Activated CD8-positive, alpha-beta T cell treated with anti-CD3 and anti-CD28 coated beads for 36 hours (primary cell): ENCODE data around the gene ATP6V0A4. TPM values are rescaled to one million over a fixed set of nuclear protein-coding genes. Genes with fewer than 3 reads are reported as not detected.

Source experiments
- ATAC-seq: fragments of 200-7000 bp; cut with Tn5 transposase; one replicate; pipeline ENCODE4 v1.10.0; 2021; ENCODE audit warnings: mild to moderate bottlenecking, moderate library complexity
- CTCF ChIA-PET: fragments of 350-600 bp; sonication (Branson Sonifier 250); formaldehyde crosslinking; loops from one replicate; lab custom pipeline; 2021; ENCODE audit warnings: antibody characterized with exemption; lab: Charles Lee
- POLR2A ChIA-PET: fragments of 350-600 bp; sonication (Branson Sonifier 250); formaldehyde crosslinking; loops from one replicate; lab custom pipeline; 2021; ENCODE audit warnings: antibody characterized with exemption; lab: Charles Lee
- DNase-seq: peaks from one replicate; pipeline ENCODE4 v3.0.0-alpha.2; 2020
- H3K27ac Mint-ChIP-seq: one replicate; pipeline ENCODE4 v1.8.0; 2021; ENCODE audit warnings: mild to moderate bottlenecking, mixed read lengths
- H3K27me3 Mint-ChIP-seq: one replicate; pipeline ENCODE4 v1.8.0; 2021; ENCODE audit warnings: mixed read lengths
- H3K36me3 Mint-ChIP-seq: one replicate; pipeline ENCODE4 v1.8.0; 2021; ENCODE audit warnings: low read depth, mixed read lengths
- H3K4me1 Mint-ChIP-seq: one replicate; pipeline ENCODE4 v1.8.0; 2021; ENCODE audit warnings: low read depth, mixed read lengths
- H3K4me3 Mint-ChIP-seq: one replicate; pipeline ENCODE4 v1.8.0; 2021; ENCODE audit warnings: mild to moderate bottlenecking, moderate library complexity, mixed read lengths
- H3K9me3 Mint-ChIP-seq: one replicate; pipeline ENCODE4 v1.8.0; 2021; ENCODE audit warnings: mixed read lengths
- CTCF ChIP-seq: fragments of 200-600 bp; IDR thresholded peaks from one replicate; pipeline ENCODE4 v1.8.0; 2022; ENCODE audit warnings: antibody characterized with exemption, mild to moderate bottlenecking
- intact Hi-C: fragments of 100-400 bp; cut with micrococcal nuclease; formaldehyde crosslinking; loops from one replicate; pipeline ENCODE4 v1.10.0; 2022
- total RNA-seq, 2 experiments: library from RNA; stranded (reverse); gene quantifications; one replicate each; pipeline ENCODE4 v1.2.3, GENCODE V29; 2021

Gene ATP6V0A4
- total RNA-seq, 2 experiments from 2014 or later: not detected

- no peak for TF ChIP-seq CTCF
- POLR2A ChIA-PET: no interaction called here
- Mint-ChIP-seq H3K4me3 (no peak overlapping the region), H3K27me3 (no peaks in the 10 kb centered on the region), H3K4me1 (no peaks in the 10 kb centered on the region), H3K9me3 (peaks cover 1% of the 10 kb centered on the region), H3K27ac (no peak overlapping the region), H3K36me3 (no peaks in the 10 kb centered on the region)
- CTCF ChIA-PET: no interaction called here
- ATAC-seq: no peak
- intact Hi-C loops: no loop called here
- DNase-seq: no peak
These were observed 17.0 kb downstream of the ATP6V0A4 start for GRCh38 chr7:138781004-138781403.

DNA sequence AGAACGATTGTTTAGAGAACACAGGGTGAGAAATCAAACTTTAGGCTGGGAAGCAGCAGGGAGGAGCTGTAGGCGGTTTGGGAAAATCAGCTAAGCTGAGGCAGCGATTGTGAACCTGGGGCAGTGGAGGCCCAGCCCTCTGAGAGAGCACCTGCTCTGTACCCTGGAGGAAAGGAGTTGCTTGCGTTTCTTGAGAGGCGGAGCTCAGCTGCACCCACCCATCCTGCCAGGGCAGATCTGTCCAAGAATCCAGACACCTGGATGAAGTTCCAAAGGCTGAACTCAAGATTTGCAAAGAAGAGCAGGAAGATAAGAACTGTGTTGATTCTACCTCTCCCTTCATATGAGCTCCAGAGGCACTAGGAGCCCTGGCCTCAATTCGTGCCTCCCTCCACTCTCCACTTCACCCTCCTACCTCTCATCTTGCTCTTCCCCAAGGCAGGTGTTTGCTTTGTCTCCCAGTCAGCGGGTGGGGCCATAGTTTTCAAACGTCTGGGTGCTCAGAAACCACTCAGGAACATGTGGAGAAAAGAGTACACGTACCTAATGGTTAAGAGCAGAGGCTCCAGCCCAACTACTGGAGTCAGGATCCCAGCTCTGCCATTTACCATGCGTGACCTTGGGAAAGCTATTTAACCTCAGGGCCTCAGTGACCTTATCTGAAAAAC is 21.7 kb downstream of the ATP6V0A4 start:
- intact Hi-C loops: no loop called here
- Mint-ChIP-seq H3K27ac (no peak overlapping the region), H3K9me3 (peaks cover 1% of the 10 kb centered on the region), H3K4me1 (no peaks in the 10 kb centered on the region), H3K27me3 (no peaks in the 10 kb centered on the region), H3K36me3 (no peaks in the 10 kb centered on the region), H3K4me3 (no peak overlapping the region)
- POLR2A ChIA-PET: interaction anchor here (1.6 kb wide), 1 partner anchor 12 kb away, joined by 4 read pairs; no protein-coding TSS in a partner anchor
- no peak for DNase-seq
- no peak for TF ChIP-seq CTCF
- CTCF ChIA-PET: no interaction called here
- no peak for ATAC-seq

GRCh38 chr7:138773817-138774216 is 24.2 kb downstream of the ATP6V0A4 start:
- no peaks in the 10 kb centered on the region for H3K27me3 Mint-ChIP-seq
- ChIA-PET CTCF (no interaction called here), POLR2A (no interaction called here)
- H3K4me3 Mint-ChIP-seq: no peak overlapping the region
- intact Hi-C loops: no loop called here
- H3K27ac Mint-ChIP-seq: no peak overlapping the region
- no peaks in the 10 kb centered on the region for H3K4me1 Mint-ChIP-seq
- no peaks in the 10 kb centered on the region for H3K36me3 Mint-ChIP-seq
- no peak for ATAC-seq
- TF ChIP-seq CTCF: no peak
- no peaks in the 10 kb centered on the region for H3K9me3 Mint-ChIP-seq
- no peak for DNase-seq

GRCh38 chr7:138773176-138773575 is 24.8 kb downstream of the ATP6V0A4 start:
- H3K27me3 Mint-ChIP-seq: no peaks in the 10 kb centered on the region
- TF ChIP-seq CTCF: no peak
- CTCF ChIA-PET: no interaction called here
- H3K36me3 Mint-ChIP-seq: no peaks in the 10 kb centered on the region
- DNase-seq: no peak
- H3K9me3 Mint-ChIP-seq: no peaks in the 10 kb centered on the region
- no peak for ATAC-seq
- POLR2A ChIA-PET: no interaction called here
- H3K27ac Mint-ChIP-seq: no peak overlapping the region
- H3K4me1 Mint-ChIP-seq: no peaks in the 10 kb centered on the region
- H3K4me3 Mint-ChIP-seq: no peak overlapping the region
- intact Hi-C loops: no loop called here

DNA sequence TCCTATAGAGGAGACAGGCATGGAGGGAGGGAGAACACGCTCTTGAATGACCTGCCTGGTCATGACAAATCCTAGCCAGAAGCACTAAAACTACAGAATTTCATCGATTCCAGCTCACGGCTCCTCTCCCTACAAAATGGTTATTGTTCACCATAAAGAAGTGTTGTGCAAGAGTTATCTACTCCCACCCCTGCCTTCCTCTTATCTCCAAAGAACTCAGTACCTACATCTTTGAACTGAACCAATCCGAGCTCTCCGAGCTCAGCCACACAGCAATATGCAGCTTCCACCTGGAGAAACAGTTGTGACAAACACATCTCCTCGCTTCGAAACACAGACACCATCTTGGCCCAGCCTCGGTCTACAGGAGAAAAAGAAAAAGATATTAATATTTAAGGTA is 27.1 kb downstream of the ATP6V0A4 start:
- no peak for DNase-seq
- CTCF ChIA-PET: interaction anchor here (0.6 to 1.2 kb wide), 2 partner anchors 32 to 128 kb away, joined by 3 to 4 read pairs; no protein-coding TSS in a partner anchor
- TF ChIP-seq CTCF: no peak
- H3K36me3 Mint-ChIP-seq: no peaks in the 10 kb centered on the region
- H3K9me3 Mint-ChIP-seq: no peaks in the 10 kb centered on the region
- H3K4me1 Mint-ChIP-seq: no peaks in the 10 kb centered on the region
- no peak overlapping the region for H3K4me3 Mint-ChIP-seq
- POLR2A ChIA-PET: no interaction called here
- ATAC-seq: no peak
- intact Hi-C loops: no loop called here
- no peak overlapping the region for H3K27ac Mint-ChIP-seq
- no peaks in the 10 kb centered on the region for H3K27me3 Mint-ChIP-seq
